A172 (cell line): Measurements from ENCODE around the gene BGN. TPM values are rescaled to one million over a fixed set of nuclear protein-coding genes. Genes with fewer than 3 reads are reported as not detected.
A peak's percentile ranks its signal among the peaks of the same experiment; 100 is the strongest.

Source experiments
- DNase-seq: peaks from one replicate; pipeline ENCODE4 v3.0.0-alpha.2; 2015; ENCODE audit warnings: low spot score
- total RNA-seq: library from RNA; depleted of rRNA; stranded (reverse); fragments of >200 nt; shearing (Covaris generic); gene quantifications from 2 replicates; pipeline ENCODE4 v1.2.3, GENCODE V29; 2014; rRNA removed

Gene BGN
- total RNA-seq, result not detected in 2 replicates

DNA sequence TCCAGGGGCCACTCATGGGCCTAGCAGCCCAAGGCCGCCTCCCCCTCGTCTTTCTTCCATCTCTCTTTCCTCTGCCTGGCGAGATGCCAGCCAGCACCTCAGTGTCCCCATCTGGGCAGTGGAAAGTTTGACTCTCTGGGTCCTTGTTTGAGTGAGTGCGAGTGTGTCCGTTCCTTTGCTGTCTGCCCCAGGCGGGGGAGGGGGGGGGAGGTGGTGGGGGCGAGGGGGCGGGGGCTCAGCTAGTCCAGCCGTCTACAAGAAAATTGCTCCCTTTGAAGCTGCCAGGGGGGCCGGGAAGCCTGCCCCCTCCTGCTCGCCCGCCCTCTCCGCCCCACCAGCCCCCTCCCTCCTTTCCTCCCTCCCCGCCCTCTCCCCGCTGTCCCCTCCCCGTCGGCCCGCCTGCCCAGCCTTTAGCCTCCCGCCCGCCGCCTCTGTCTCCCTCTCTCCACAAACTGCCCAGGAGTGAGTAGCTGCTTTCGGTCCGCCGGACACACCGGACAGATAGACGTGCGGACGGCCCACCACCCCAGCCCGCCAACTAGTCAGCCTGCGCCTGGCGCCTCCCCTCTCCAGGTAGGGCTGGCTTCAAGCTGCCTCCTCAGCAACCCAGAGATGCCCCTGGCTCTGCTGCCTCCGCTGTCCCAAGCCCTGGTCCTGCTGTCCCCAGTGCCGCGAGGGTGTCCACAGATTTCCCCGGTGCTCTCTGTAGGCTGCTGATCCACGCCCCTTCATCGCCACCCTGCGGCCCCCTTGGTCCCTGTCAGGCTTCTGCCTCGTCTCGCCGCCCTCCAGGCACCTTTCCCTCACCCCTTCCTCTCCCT lies at the start of gene BGN:
TSS of gene BGN (plus strand) at position 440 of the 821 bp plus-strand sequence. CDS start 9,652 bp downstream, outside the sequence.
- DNase-seq, result no peak

DNA sequence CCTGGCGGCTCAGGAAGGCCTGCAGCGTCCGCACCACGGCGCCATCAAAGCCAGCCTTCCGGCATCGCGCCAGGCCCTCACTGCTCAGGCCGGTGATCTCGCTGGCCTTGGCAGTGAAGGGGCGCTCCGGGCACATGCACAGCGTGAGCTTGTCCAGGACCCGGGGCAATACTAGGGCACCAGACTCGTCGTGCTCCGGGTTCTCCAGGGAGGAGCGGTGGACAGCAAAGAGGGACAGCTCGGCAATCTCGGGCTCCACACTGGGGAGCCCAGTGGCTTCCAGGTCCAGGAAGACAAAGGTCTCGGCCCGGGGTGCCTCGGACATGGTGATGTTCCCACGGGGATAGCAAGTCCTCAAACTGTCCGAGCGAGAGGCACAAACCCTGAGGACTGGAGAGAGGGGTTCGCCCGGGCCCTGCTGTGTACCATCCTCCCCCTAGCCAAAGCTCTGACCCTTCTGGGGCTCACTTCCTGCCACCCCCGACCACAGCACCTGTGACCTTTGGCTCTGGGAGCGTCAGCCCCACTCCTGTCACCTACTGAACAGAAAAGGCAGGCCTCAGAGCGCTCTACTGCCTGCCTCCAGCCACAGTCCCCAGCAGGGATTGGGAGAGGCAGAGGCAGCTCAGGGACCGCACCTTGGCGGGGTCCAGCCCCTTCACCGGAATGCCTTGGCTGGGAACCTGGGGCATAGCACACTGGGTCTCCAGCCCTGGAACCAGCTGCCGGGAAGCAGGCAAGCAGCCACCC lies 49.5 kb upstream of the BGN start:
- DNase-seq, result no peak

DNA sequence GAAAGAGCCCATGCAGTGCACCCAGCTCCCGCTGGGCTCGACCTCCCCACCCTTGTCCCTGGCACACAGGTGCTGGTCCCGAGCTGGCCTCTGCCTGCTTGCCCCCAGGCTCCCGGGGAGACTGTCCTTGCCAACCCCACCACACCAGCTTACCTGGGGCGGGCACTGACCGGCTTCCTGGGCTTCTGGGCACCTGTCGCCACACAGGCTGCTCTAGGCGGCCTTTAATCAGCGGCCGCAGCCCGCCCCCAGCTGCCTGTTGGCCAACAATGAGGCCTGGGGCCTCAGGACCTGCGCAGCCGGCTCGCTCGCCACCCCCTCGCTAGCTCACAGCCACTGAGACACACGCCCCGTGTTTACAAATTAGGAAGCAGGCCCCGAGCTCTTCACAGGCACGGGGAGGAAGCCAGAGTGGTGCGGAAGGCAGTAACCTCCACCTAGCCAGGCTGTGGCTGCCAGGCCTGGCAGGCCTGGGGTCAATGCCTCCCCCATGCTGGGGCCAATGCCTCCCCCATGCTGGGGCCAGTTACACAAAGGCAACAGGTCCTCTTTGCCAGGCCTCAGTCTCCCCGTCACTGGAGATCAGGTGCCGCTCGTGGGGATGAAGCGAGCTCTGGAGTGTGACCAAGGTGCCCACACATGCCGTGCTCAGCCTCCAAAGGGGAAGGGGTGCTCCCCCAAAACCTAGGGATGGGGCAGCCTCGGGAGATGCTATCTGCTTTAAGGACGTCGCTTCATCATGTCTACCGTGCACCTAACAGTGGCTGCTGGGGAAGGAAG lies 48.7 kb upstream of the BGN start, which contains the start of gene TREX2:
TSS of gene TREX2 (minus strand) at position 201 of the 780 bp plus-strand sequence. CDS start 626 bp downstream, outside the sequence.
- DNase-seq, result no peak

DNA sequence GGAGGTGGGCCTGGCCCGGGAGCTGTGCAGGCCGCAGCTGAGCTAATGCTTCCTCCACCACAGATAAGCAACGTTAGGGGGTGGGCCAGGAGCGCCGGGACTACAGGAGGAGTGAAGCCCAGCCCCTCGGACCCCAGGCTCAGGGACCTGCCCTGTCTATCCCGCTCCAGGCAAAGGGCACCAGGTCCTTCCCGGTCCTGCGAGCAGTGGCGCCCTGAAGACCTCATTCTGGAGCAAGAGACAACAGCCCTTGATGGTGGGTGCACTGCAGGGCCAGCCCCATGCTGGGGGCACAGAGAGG lies 48.2 kb upstream of the BGN start:
- DNase-seq, result no peak

DNA sequence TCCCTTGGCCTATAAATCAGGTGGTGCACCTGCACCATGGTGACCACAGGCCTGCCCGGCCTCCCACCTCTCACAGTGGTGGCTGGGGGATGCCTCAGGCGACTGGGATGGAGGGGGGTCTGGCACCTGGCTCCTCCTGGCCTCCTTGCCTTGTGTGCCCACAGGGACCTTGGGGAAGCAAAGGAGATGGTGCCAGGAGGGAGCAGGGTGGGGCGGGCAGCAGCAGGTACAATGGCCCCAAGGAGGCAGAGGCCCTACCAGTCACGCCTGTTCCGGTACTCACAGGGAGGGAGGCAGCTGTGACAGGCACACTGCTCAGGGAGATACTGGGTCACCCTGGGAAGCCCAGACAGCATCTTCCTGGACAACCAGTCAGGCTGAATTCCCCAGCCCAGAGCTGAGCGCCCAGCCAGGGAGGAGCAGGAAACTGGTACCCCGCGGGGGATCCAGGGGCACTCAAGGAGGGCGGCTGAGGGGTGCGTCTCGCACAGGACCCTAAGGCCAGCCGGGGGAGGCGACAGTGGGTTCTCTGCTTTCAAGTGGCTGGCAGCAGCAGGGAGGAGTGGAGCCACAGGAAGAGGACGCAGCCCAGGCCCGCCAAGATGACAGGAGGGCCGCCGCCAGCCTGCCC lies 47.7 kb upstream of the BGN start:
- no peak for DNase-seq

DNA sequence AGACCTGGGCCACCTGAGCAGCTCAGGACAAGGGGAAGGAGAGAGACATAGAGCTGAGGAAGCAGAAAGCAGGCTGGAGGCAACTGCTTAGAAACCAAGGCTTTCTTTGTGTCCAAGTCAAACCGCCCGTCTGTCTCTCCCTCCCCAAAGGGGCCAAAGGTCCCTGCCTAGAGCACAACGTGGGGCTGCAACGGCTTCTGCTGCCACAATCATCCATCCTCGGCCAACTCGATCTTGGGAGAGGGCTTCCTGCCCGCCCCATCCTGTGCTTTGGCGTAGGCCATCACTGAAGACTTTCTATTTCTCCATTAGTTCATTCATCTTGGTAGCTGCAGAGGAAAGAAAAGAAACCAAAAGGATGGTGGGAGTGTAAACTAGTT lies 47.2 kb upstream of the BGN start:
- no peak for DNase-seq

DNA sequence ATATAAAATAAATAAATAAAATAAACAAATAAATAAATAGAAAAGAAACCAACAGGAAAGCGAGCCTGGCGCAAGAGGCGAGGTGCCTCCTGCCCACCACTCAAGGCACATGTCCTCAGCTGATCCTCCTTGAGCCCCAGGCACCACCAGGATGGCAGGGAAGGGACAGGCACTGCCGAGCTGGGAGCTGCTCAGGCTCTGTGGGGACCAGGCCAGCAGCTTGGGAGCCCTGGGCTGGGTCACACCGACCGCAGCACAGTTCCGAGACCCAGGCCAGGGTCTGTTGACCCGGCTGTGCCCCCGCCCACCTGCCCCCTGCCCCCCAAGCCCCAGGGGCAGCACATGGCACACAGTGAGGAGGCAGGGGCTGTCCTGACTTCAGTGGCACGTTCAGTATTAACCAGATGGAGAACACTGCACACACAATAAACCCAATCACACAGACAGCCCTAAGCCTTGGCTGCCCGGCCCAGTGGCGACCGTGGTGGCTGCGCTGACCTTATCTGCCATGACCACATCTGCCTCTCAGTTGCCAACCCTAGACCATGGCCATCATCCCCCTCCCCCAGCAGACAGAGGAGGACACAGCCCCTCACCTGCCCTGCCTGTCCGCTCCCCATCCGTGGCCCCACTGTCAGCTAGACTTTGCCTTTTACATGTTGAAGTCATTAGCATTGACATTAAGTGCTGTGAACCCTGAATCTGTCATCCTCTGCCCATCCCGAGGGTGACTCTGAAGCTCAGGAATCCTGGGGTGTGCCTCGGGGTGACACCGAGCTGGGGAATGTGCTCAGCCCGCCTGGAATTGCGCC lies 46.0 kb upstream of the BGN start:
- DNase-seq, result no peak

DNA sequence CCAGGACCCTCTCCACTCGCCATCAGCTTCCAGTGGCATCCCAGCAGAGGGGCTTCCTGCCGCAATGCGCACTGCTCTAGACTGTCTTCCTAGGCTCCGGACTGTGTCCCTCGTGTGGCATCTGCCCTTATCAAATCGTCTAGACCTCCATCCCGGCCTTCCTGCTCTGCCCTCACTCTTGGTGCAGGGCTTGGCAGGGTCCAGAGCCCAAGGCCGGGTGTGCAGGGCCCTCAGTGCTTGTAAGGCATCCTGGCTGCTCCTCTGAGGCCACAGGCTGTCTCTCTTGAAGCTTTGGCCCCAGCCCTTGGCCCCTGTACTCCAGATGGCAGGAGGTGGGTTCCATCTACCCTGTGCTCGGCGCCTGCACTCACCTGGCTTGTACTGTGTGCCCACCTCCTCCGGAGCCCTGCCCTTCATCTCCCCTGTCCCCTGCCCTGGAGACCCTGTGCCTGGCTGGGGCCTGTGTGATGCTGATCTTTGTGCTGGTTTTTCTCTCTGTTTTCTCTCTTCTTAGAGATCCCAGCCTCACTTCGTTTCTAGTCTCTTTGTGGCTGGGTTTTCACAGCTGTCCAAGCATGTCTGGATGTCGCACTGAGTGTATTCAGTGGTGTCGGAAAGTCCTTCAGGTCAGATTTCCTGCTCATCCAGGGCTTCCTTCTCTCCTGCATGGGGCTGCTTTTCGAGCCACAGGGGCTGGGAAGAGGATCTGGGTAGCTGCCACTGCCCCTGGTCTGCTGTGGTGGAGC lies 45.2 kb upstream of the BGN start:
- no peak for DNase-seq

DNA sequence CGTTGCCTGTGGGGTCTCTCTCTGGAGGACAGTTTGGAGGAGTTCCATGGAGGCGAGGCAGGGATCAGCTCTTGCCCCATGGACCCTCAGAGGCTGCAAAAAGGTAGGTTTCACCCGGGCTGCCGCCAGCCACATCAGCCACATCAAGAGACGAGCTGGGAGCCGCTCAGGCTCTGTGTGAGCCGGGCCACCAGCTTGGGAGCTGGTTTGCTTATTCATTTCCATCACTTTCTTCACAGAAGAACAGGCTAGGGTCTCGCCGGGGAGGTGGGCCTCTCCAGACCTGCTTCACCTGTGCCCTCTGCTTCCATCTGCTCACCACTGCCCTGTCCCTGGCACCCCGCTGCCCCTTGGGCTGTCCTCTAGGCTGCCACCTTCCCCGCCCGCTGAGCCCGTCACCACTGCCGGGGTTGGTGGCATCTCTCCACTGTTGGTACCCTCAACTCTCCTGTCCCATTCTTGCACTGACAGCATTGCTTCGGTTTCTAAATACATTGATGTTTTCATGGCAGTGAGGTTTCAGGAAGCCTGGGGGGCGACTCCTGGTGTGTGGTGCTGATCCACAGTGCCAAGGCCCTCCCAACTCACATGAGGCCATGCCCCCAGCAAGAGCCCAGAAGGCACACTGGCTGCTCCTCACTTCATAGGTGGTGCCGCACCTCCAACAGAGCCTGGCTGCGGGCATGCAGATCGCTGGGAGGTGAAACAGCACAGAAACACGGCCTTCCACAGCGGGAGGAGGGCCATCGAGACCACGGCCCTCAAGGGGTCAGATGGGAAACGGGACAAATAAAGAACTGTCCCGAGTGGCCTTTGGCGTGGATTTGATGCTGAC lies 44.4 kb upstream of the BGN start:
- DNase-seq, result no peak

DNA sequence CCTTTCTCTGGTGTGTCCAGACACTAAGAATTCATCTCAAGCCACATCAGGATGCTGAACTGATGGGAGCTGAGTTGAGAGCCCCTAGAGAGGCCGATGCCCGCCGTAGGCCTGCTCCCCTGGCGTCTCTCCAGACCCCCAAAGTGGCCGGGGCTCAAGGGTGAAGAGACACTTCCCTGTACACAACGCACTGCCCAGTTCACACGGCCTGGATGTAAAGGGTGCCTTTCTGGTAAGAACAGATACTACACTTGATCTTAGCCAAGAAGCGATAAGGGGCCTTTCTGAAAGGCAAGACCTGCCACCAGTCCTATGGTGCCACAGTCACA lies 43.9 kb upstream of the BGN start:
- DNase-seq, result no peak

DNA sequence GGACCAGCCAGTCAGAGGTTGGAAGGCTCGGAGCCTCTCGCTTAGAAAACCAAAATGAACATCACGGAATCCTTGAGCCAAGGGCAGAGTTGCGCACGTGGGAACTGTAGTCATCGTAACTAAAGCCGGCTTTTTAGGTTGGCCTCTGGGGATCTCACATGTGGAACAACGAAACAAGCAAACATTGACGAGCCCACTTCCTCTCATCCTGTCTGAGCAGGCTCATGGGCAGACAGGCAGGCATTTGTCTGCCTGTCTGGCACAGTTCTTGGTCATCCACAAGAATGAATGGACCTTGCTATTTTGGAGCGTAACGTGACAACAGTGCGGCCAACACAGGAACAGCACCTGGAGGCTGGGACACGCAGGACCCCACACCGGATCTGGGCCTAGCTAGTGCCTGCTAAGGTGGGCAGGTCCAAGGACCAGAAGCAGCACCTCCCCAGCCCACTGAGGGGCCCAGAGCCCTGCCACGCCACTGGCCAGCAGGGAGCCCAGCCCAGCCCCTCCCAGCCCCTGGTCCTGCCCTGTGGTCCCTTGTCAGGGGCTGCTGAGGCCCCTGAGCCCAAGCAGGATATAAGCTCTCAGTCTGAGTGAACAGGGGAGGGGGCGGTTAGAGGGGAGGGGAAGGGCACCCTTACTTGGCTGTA lies 39.8 kb upstream of the BGN start:
- no peak for DNase-seq

DNA sequence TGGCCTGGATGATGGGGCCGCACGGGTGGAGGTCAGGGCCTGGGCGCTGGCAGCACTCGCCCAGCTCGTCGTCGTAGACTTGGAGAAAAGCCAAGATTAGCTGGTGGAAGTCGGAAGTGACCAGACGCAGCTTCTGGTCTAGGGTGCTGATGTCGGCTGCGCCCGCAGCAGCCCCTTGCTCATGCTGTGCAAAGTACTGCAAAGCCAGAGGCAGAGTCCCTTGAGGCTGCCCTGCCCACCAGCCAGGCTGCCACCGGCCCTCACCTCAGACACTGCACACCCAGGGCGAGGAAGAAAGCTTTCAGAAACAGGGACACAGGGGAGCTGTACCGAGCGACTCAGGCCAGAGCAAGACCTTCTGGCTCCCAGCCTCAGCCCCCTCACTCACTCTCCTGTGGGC lies 39.2 kb upstream of the BGN start:
- no peak for DNase-seq

DNA sequence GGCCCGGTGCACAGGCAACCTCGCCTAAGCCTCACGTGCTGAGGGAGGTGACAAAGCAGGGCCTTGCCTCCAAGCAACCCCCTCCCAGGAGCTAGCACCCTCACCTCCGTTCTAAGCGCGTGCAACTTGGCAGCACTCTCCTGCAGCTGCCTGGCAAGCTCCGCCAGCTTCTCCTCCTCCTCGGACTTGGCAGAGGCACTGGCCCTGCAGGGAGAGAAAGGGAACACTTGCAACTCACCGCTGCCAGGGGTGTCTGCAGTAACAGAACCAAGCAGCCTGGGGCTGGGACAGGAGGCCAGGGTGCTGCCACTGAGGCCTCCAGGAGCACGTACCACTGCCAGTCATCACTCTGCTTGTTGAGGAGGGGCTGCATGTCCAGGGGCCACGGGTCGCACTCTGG lies 38.6 kb upstream of the BGN start:
- no peak for DNase-seq

DNA sequence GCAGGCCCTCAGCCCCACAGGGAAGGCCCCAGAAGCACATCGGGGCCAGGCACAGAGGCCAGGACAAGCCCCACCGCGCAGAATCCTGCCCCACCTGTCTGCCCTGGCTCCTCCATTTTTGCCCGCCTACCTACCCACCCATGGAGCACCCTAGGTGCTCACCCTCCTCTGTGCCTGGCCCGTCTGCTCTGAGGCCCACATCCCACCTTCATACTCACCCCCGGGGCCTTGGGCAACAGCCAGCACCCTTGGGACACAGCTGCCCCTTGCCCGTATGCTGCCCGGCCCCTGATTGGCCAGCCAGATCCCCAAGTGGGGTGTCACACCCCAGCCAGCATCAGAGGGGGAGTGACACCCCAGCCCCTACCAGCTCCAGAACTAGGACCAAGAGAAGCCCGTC lies 38.1 kb upstream of the BGN start:
- DNase-seq, result no peak

DNA sequence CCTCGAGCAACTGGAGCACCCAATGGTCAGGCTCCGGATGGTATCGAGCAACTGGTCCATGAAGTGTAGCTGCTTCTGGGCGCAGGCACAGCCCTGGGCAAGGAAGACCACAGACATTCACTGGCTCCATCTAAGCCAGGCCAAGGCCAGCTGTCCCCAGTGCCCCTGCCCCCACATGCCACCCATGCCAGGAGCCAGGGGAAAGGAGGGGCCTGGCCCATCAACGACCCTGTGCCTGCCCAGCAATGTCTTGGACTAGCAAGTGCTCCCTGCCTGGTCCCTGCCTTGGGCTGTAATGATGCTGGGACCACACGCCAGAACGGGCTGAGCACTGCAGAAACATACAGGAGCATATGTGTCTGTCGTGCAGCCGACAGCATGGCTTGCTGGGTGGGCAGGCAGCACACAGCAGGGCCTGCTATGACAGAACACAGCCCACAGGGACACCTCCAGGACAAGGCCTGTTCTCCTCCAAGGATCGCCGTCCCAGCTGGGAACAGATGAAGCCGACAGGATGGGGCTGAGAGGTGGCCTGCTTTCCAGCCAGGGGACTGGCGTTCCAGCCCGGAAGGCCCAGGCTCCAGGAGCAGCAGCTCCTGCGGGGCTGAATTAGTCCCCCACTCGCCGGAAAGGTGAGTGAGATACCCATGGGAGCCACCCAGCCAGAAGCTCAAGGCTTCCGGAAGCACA lies 37.5 kb upstream of the BGN start:
- DNase-seq, result no peak

DNA sequence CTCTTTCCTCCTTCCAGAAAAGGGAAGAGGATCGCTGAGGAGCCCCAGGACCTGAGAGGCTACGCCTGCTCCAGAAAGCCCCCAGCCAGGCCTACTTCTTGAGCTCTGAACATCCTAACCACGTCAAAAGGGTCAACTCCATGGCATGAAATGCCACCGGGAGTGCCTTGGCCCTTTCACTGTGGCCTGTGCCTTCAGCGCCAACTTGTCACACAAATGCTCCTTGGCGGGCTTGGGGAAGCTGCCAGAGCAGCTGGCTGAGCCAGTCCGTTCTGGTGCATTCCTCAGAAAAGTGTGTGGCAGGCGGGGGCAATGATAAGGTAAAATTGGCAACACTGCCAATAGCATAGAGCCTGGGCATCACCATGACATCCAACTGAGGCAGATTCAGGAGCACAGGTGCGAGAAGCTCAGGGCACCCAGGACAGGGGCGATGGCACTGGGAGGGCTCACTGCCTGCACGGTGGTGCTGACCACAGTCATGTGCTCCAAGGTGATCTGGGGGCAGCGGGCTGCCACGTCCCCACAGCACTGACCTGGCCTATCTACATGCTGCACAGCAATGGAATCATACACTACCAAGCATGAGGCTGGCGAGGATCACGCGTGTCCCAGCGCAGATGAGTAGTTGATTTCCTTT lies 36.8 kb upstream of the BGN start:
- no peak for DNase-seq

DNA sequence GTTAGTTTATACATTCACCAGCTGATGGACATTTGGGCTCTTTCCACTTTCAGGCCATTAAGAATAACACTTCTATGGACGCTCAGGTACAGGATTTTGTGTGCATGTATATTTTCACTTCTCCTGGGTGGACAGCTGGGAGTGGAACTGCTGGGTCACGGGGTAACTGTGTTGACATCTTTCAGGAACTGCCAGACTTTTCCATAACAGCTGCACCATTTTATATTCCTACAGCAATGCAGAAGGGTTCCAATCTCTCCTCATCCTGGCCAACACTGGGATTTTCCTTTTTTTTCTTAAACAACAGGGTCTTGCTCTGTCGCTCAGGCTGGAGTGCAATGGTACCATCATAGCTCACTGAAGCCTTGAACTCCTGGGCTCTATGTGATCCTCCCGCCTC lies 36.3 kb upstream of the BGN start:
- no peak for DNase-seq

DNA sequence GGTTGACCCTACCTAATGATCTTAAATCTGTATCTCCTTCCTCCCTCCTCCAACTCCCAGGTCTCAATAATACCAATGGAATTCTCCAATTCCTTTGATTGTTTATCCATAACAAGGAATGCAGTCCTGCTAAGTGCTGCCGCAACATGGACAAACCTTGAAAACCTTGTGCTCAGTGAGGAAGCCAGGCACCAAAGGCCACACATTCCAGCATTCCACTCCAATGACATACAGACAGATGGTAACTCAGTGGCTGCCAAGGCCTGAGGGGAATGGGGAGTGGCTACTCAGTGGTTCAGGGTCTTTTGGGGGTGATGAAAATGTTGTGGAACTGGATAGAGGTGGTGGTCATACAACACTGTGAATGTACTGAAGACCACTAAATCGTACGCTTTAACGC lies 34.8 kb upstream of the BGN start:
- DNase-seq, result peak; percentile 25
